ENCODE results near the gene PTGES3.
"Not testable (repeated sequence)": the region's sequence is repeated elsewhere in the genome, so short reads cannot be mapped to it uniquely, and the experiment has no call there.

The PTGES3 gene

GRCh38 chr12:56688129-56688845 lies at the start of gene PTGES3:
PTGES3 (minus strand) TSS chr12:56688284; CDS start chr12:56687999, 285 bp downstream.
- DNase-seq (ENCODE audit: low read depth) = peak; percentile 91

GRCh38 chr12:56728139-56728861 lies 40.2 kb upstream of the PTGES3 start:
- DNase-seq (ENCODE audit: low read depth) = no peak

GRCh38 chr12:56726196-56726675 lies 38.2 kb upstream of the PTGES3 start:
- DNase-seq (ENCODE audit: low read depth) = not testable (repeated sequence)

GRCh38 chr12:56725723-56726102 lies 37.6 kb upstream of the PTGES3 start:
- no peak for DNase-seq (ENCODE audit: low read depth)

- peak; percentile 97 for DNase-seq (ENCODE audit: low read depth)
Observed at GRCh38 chr12:56724972-56725722, 37.1 kb upstream of the PTGES3 start, which contains the start of gene NACA. NACA (minus strand) TSS chr12:56725299; CDS start chr12:56724521, 778 bp downstream.

- no peak for DNase-seq (ENCODE audit: low read depth)
Observed at GRCh38 chr12:56724701-56724971, 36.6 kb upstream of the PTGES3 start.

GRCh38 chr12:56723889-56724700 lies 36.0 kb upstream of the PTGES3 start:
- no peak for DNase-seq (ENCODE audit: low read depth)

GRCh38 chr12:56723352-56723751 lies 35.3 kb upstream of the PTGES3 start:
- no peak for DNase-seq (ENCODE audit: low read depth)

GRCh38 chr12:56722832-56723231 lies 34.7 kb upstream of the PTGES3 start:
- no peak for DNase-seq (ENCODE audit: low read depth)

- no peak for DNase-seq (ENCODE audit: low read depth)
Observed at GRCh38 chr12:56721721-56722120, 33.6 kb upstream of the PTGES3 start.

GRCh38 chr12:56721216-56721615 lies 33.1 kb upstream of the PTGES3 start:
- no peak for DNase-seq (ENCODE audit: low read depth)

- DNase-seq (ENCODE audit: low read depth) = no peak
Observed at GRCh38 chr12:56720731-56721151, 32.7 kb upstream of the PTGES3 start.

- DNase-seq (ENCODE audit: low read depth) = no peak
Observed at GRCh38 chr12:56719056-56719455, 31.0 kb upstream of the PTGES3 start.

GRCh38 chr12:56718636-56719035 lies 30.6 kb upstream of the PTGES3 start:
- no peak for DNase-seq (ENCODE audit: low read depth)

GRCh38 chr12:56718149-56718548 lies 30.1 kb upstream of the PTGES3 start:
- no peak for DNase-seq (ENCODE audit: low read depth)

- no peak for DNase-seq (ENCODE audit: low read depth)
Observed at GRCh38 chr12:56716933-56717880, 29.1 kb upstream of the PTGES3 start.

GRCh38 chr12:56716458-56716857 lies 28.4 kb upstream of the PTGES3 start:
- no peak for DNase-seq (ENCODE audit: low read depth)

- no peak for DNase-seq (ENCODE audit: low read depth)
Observed at GRCh38 chr12:56715798-56716197, 27.7 kb upstream of the PTGES3 start.

GRCh38 chr12:56714431-56714929 lies 26.4 kb upstream of the PTGES3 start:
- DNase-seq (ENCODE audit: low read depth) = no peak

GRCh38 chr12:56713345-56713744 lies 25.3 kb upstream of the PTGES3 start:
- no peak for DNase-seq (ENCODE audit: low read depth)

Measured in stimulated activated CD8-positive, alpha-beta memory T cell treated with anti-CD3 and anti-CD28 coated beads, Interleukin-7, amount 100 ng/mL, for 24 hours (primary cell).